Measurements from ENCODE around the gene SMG6.

DNA sequence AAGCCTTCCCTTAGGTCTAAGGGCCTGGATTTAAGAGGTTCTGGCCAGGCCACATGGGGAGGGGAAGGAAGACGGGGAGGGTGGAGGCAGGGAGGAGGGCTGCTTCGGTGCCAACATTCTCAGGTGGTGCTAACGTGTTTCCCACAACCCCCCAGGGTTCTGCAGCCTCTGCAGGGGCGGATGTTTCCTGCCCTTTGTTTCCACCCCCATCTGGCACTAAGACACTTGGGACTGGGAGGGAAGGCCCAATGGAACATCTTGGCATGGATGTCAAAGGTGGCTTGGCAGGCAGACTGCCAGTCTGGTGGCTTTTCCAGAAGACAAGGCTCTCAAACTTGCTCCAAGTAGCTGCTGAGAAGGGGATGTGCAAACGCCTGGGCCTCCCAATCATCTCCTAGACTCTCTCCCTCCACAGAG, 236.0 kb downstream of the SMG6 start:
- TF ChIP-seq BACH1 (IDR thresholded peaks at IDR 0.05; ENCODE audit: low read length) (no peak), POLR2A (IDR thresholded peaks at IDR 0.05; ENCODE audit: control extremely low read depth in 1 of 2, low read depth in 2 of 2, low read length in 2 of 2) (no peak), SRF (IDR thresholded peaks at IDR 0.05; ENCODE audit: low read depth, low read length) (no peak), SIN3A (conservative IDR thresholded peaks at IDR 0.05 in 1 of 2, IDR thresholded peaks at IDR 0.05 in 1 of 2; ENCODE audit: low read depth in 1 of 2, low read length in 2 of 2) (no peak)
